Body of pancreas (tissue), 4 donors: ENCODE measurements around the gene COA8.

Experiments used
- CTCF ChIP-seq, 7 experiments: fragments of 450-650 bp in 4 of 7; fragments of 200-600 bp in 3 of 7; sonication (generic) in 3 of 7; IDR thresholded peaks; one replicate each; pipeline ENCODE4 v1.5.1; 2016 to 2019; ENCODE audit warnings: antibody characterized with exemption in 7 of 7
- POLR2A ChIP-seq, 3 donors: fragments of 450-650 bp; IDR thresholded peaks; one replicate each; pipeline ENCODE4 v1.6.1; 2016; ENCODE audit warnings: antibody characterized with exemption in 3 of 3, mild to moderate bottlenecking in 2 of 3

- TF ChIP-seq CTCF (IDR thresholded peaks at IDR 0.05) = no peak
- no peak for TF ChIP-seq POLR2A (IDR thresholded peaks at IDR 0.05)
Observed at GRCh38 chr14:103524002-103524935, 38.5 kb upstream of the COA8 start.
